Transverse colon (tissue), 4 donors: ENCODE measurements around the gene PPP1R7. TPM values are rescaled to one million over a fixed set of nuclear protein-coding genes. Genes with fewer than 3 reads are reported as not detected.

ENCODE experiments used
- DNase-seq: peaks from one replicate; pipeline ENCODE4 v3.0.0-alpha.2; 2019
- H3K27ac ChIP-seq, 4 donors: fragments of 200-600 bp; sonication (generic); 2 replicates each; pipeline ENCODE4 v1.5.1; 2016 to 2018; ENCODE audit warnings: inconsistent platforms in 4 of 4
- H3K27me3 ChIP-seq: fragments of 200-600 bp; sonication (generic); 2 replicates; pipeline ENCODE4 v1.5.1; 2017; ENCODE audit warnings: inconsistent platforms
- H3K36me3 ChIP-seq, 4 donors: fragments of 200-600 bp; sonication (generic); 2 replicates each; pipeline ENCODE4 v1.5.1; 2017 to 2019; ENCODE audit warnings: inconsistent platforms in 4 of 4
- H3K4me1 ChIP-seq, 4 donors: fragments of 200-600 bp; sonication (generic); 2 replicates each; pipeline ENCODE4 v1.5.1; 2017 to 2020; ENCODE audit warnings: inconsistent platforms in 4 of 4
- H3K4me3 ChIP-seq, 4 donors: fragments of 200-600 bp; sonication (generic); 1 replicate in 1 of 4; 2 replicates in 3 of 4; pipeline versions ENCODE4 v1.5.1 to v1.6.1; 2017 to 2019; ENCODE audit warnings: inconsistent platforms in 4 of 4
- H3K9me3 ChIP-seq, 2 donors: fragments of 200-600 bp; sonication (generic); 2 replicates each; pipeline ENCODE4 v1.5.1; 2017 to 2019; ENCODE audit warnings: inconsistent platforms in 2 of 2
- CTCF ChIP-seq, 5 experiments: fragments of 200-600 bp in 3 of 5; fragments of 450-650 bp in 2 of 5; sonication (generic) in 3 of 5; IDR thresholded peaks; 1 replicate in 2 of 5; 2 replicates in 3 of 5; pipeline ENCODE4 v1.5.1; 2016 to 2017; ENCODE audit warnings: antibody characterized with exemption in 5 of 5, inconsistent platforms in 3 of 5, mild to moderate bottlenecking in 2 of 5, moderate library complexity in 1 of 5
- EP300 ChIP-seq: sonication (generic); formaldehyde crosslinking; IDR thresholded peaks from one replicate; pipeline ENCODE4 v1.6.1; 2017; ENCODE audit warnings: antibody characterized with exemption, low read depth
- POLR2A ChIP-seq: fragments of 450-650 bp; IDR thresholded peaks from one replicate; pipeline ENCODE4 v1.6.1; 2016; ENCODE audit warnings: antibody characterized with exemption, mild to moderate bottlenecking, moderate library complexity
- POLR2AphosphoS5 ChIP-seq, 3 donors: sonication (generic); formaldehyde crosslinking; IDR thresholded peaks; one replicate each; pipeline ENCODE4 v1.6.1; 2016; ENCODE audit warnings: antibody characterized with exemption in 3 of 3
- WGBS, 2 donors: methylation state at CpG; one replicate each; pipeline ENCODE4 v1.1.5; 2018; ENCODE audit warnings: low coverage in 1 of 2; 5-methylcytosine and 5-hydroxymethylcytosine counted together
- in situ Hi-C, 4 donors: fragments of 200-750 bp; cut with MboI; loops; one replicate each; pipeline versions ENCODE4 v1.15.0 to v1.15.1; 2017; ENCODE audit warnings: low sequenced_read_pairs in 3 of 4, low pct_ligation_motif_present in 1 of 4, low pct_unique_long_range_greater_than_20kb in 1 of 4
- intact Hi-C: fragments of 100-400 bp; cut with DNase I; formaldehyde crosslinking; loops from one replicate; pipeline ENCODE4 v1.15.1; 2023; ENCODE audit warnings: low total_unique reads
- total RNA-seq, 4 donors: library from RNA; depleted of rRNA; stranded (reverse); fragments of >200 nt; gene quantifications; one replicate each; pipeline ENCODE4 v1.1.0, GENCODE V29; 2016

The PPP1R7 gene
- total RNA-seq, 4 donors from 2014 or later = 10.8 to 84.2 (median 46.5) TPM

GRCh38 chr2:241128266-241128665 lies 22.0 kb upstream of the PPP1R7 start:
- in situ Hi-C loops (no loop called here), intact Hi-C loops (no loop called here)
- H3K4me3 ChIP-seq = no peak overlapping the region
- 93% methylated on average over 8 of the region's 8 CpGs; no CpG with 5 or more reads in 1 of the 2 donors for WGBS, 2 donors
- no peak overlapping the region for H3K27ac ChIP-seq
- no peaks in the 10 kb centered on the region for H3K36me3 ChIP-seq
- H3K27me3 ChIP-seq = no peaks in the 10 kb centered on the region
- no peak for DNase-seq
- TF ChIP-seq CTCF (IDR thresholded peaks at IDR 0.05) (no peak), POLR2A (no peak), POLR2AphosphoS5 (IDR thresholded peaks at IDR 0.05) (no peak), EP300 (no peak)
- H3K4me1 ChIP-seq = no peaks in the 10 kb centered on the region
- H3K9me3 ChIP-seq = no peaks in the 10 kb centered on the region

DNA sequence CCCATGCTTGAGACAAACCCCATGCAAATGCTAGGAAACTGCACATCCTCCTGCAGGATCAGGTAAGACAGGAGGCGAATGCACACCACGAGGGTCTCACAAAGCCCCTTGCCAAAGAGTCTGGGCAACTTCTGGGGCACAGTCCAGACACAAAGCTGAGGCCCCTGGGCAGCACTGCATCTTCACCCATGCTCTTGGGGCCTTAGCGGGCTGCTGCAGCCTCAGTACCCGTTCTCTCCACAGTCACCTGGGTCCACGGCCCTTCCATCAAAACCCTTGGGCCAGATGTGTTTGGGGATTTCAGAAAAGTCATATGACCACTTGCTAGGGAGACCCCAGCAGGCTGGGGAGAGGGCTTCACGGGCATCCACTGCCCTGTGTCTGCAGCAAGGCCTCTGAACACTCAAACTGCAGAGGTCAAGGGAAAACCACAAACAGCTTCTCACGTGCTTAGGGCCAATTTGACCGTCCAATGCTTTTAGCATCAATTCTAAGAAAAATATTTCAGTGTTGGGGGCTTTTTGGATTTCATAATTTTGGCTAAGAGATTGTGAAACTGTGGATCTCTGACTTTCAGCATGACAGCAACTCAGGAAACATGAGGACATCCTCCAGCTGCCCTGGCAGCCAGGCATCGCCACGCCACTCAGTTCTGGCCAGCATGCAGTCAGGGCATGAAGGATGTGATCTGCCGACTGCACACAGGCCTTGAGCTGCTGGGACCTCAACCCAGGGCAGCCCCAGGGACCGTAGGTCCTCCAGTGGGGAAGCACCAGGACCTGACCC lies 21.0 kb upstream of the PPP1R7 start:
- intact Hi-C loops = no loop called here
- Histone ChIP-seq H3K4me3 (no peak overlapping the region), H3K9me3 (no peaks in the 10 kb centered on the region), H3K27me3 (no peaks in the 10 kb centered on the region), H3K36me3 (no peaks in the 10 kb centered on the region), H3K4me1 (no peaks in the 10 kb centered on the region), H3K27ac (no peak overlapping the region)
- TF ChIP-seq POLR2AphosphoS5 (IDR thresholded peaks at IDR 0.05) = no peak
- TF ChIP-seq EP300 = no peak
- TF ChIP-seq CTCF (IDR thresholded peaks at IDR 0.05) = no peak
- no peak for TF ChIP-seq POLR2A
- WGBS, 2 donors = 75% methylated on average over 12 of the region's 12 CpGs; no CpG with 5 or more reads in 1 of the 2 donors
- in situ Hi-C loops = no loop called here
- no peak for DNase-seq

- H3K4me3 ChIP-seq = no peak overlapping the region
- WGBS, 2 donors = 93% methylated on average over 16 of the region's 16 CpGs; no CpG with 5 or more reads in 1 of the 2 donors
- H3K27ac ChIP-seq = no peak overlapping the region
- DNase-seq = no peak
- intact Hi-C loops (no loop called here), in situ Hi-C loops (no loop called here)
- H3K9me3 ChIP-seq = no peaks in the 10 kb centered on the region
- no peaks in the 10 kb centered on the region for H3K4me1 ChIP-seq
- no peaks in the 10 kb centered on the region for H3K36me3 ChIP-seq
- H3K27me3 ChIP-seq = no peaks in the 10 kb centered on the region
- no peak for TF ChIP-seq POLR2A
- no peak for TF ChIP-seq EP300
- TF ChIP-seq POLR2AphosphoS5 (IDR thresholded peaks at IDR 0.05) = no peak
- no peak for TF ChIP-seq CTCF (IDR thresholded peaks at IDR 0.05)
Observed at GRCh38 chr2:241130316-241130715, 20.0 kb upstream of the PPP1R7 start.

DNA sequence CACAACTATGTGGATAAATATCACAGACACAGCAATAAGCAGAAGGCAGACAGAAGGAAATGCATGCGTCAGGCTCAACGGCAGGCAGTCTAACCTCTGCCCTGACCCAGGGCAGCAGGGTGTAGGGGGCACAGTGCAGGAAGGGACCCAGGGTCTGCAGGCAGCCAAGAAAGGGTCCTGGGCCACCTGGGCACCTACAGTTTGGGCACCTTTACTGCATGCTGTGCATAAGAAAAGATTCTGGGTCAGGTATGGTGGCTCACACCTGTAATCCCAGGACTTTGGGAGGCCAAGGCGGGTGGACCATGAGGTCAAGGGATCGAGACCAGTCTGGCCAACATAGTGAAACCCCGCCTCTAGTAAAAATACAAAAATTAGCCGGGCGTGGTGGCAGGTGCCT lies 18.7 kb upstream of the PPP1R7 start:
- no peak for DNase-seq
- Histone ChIP-seq H3K4me1 (peaks cover 0 to 6% (median 3%) of the 10 kb centered on the region in 4 donors), H3K27ac (no peak overlapping the region), H3K4me3 (no peak overlapping the region), H3K27me3 (no peaks in the 10 kb centered on the region), H3K36me3 (no peaks in the 10 kb centered on the region), H3K9me3 (no peaks in the 10 kb centered on the region)
- in situ Hi-C loops = no loop called here
- intact Hi-C loops = no loop called here
- TF ChIP-seq POLR2A (no peak), EP300 (no peak), POLR2AphosphoS5 (IDR thresholded peaks at IDR 0.05) (no peak)
- 83 to 92% methylated on average over 2 to 7 of the region's 7 CpGs for WGBS, 2 donors
